ENCODE measurements around the gene VIPR2. TPM values are rescaled to one million over a fixed set of nuclear protein-coding genes. Genes with fewer than 3 reads are reported as not detected.

The VIPR2 gene
- total and polyA plus RNA-seq, 11 donors: 3.3 to 27.0 (median 18.5) TPM

DNA sequence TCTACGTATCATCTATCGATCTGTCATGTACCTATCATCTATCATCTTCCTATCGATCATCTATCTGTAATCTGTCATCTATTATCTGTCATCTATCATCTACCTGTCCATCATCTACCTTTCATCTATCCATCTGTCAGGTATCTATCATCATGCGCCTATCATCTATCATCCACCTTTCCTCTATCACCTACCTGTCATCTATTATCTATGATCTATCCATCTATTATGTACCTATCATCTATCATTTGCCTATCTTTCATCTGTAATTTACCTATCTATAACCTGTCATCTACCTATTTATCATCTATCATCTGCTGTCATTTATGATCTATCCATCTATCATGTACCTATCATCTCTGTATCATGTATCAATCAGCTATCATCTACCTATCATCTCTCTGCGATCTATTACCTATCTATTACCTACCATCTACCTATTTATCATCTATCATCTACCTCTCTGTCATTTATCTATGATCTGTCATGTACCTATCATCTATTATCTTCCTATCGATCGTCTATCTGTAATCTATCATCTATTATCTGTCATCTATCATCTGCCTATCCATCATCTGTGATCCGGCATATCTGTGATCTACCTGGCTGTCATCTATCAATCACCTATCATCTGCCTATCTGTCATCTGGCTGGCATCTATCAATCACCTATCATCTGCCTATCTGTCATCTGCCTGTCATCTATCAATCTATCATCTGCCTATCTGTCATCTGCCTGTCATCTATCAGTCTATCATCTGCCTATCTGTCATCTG, 1.6 kb upstream of the VIPR2 start:
- no peak for ATAC-seq
- H3K36me3 ChIP-seq: no peaks in the 10 kb centered on the region
- H3K9me3 ChIP-seq: no peaks in the 10 kb centered on the region
- DNase-seq: no peak
- no peak overlapping the region for H3K4me3 ChIP-seq
- WGBS, 4 donors: 96 to 97% (median 96%) methylated on average over 8 of the region's 8 CpGs
- no peak overlapping the region for H3K27ac ChIP-seq
- H3K27me3 ChIP-seq: peaks cover 0 to 42% (median 7%) of the 10 kb centered on the region in 9 donors
- no peak for TF ChIP-seq POLR2A (IDR thresholded peaks at IDR 0.05)
- TF ChIP-seq, protein P1, sequence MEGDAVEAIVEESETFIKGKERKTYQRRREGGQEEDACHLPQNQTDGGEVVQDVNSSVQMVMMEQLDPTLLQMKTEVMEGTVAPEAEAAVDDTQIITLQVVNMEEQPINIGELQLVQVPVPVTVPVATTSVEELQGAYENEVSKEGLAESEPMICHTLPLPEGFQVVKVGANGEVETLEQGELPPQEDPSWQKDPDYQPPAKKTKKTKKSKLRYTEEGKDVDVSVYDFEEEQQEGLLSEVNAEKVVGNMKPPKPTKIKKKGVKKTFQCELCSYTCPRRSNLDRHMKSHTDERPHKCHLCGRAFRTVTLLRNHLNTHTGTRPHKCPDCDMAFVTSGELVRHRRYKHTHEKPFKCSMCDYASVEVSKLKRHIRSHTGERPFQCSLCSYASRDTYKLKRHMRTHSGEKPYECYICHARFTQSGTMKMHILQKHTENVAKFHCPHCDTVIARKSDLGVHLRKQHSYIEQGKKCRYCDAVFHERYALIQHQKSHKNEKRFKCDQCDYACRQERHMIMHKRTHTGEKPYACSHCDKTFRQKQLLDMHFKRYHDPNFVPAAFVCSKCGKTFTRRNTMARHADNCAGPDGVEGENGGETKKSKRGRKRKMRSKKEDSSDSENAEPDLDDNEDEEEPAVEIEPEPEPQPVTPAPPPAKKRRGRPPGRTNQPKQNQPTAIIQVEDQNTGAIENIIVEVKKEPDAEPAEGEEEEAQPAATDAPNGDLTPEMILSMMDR (IDR thresholded peaks at IDR 0.05): no peak
- intact Hi-C loops (cut with DNase I): loop anchor here in 3 of 10 donors (5.0 to 10.0 kb wide), 2 partner anchors 111 to 114 kb away; no protein-coding TSS in a partner anchor
- peaks cover 0 to 41% (median 15%) of the 10 kb centered on the region in 12 donors for H3K4me1 ChIP-seq

DNA sequence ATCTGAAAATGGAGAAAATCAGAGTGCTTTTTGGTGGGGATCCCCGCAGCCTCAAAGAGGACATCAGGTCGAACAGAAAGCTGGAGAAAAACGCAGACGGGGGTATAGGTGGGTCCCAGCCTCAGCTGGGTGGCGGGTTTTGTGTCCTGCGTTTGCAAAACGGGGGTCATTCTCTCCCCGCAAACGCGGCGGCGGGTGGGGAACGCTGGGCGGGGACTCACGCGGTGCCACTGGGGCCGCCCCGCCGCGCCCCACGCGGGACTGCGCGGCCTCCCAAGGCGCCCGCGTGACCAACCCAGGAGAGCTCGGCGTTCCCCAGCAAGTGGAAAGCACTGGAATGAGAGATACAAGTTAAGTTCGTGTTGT, 806 bp upstream of the VIPR2 start:
- WGBS, 4 donors: 14 to 20% (median 19%) methylated on average over 29 to 30 of the region's 30 CpGs
- TF ChIP-seq, protein P1 (IDR thresholded peaks at IDR 0.05): no peak
- no peak for TF ChIP-seq POLR2A (IDR thresholded peaks at IDR 0.05)
- intact Hi-C loops (cut with DNase I): loop anchor here in 3 of 10 donors (5.0 to 10.0 kb wide), 2 partner anchors 111 to 113 kb away; no protein-coding TSS in a partner anchor
- ATAC-seq: peak in 1 of 4 donors; percentile 17
- H3K4me1 ChIP-seq: peaks cover 0 to 43% (median 16%) of the 10 kb centered on the region in 12 donors
- H3K36me3 ChIP-seq: peaks cover 0 to 4% (median 0%) of the 10 kb centered on the region in 9 donors
- H3K9me3 ChIP-seq: no peaks in the 10 kb centered on the region
- H3K4me3 ChIP-seq: peak overlapping the region; percentile 62 to 91 (median 74)
- peaks cover 0 to 42% (median 7%) of the 10 kb centered on the region in 9 donors for H3K27me3 ChIP-seq
- peak overlapping the region in 6 of 12 donors; percentile 19 to 83 (median 64) for H3K27ac ChIP-seq
- DNase-seq: no peak

DNA sequence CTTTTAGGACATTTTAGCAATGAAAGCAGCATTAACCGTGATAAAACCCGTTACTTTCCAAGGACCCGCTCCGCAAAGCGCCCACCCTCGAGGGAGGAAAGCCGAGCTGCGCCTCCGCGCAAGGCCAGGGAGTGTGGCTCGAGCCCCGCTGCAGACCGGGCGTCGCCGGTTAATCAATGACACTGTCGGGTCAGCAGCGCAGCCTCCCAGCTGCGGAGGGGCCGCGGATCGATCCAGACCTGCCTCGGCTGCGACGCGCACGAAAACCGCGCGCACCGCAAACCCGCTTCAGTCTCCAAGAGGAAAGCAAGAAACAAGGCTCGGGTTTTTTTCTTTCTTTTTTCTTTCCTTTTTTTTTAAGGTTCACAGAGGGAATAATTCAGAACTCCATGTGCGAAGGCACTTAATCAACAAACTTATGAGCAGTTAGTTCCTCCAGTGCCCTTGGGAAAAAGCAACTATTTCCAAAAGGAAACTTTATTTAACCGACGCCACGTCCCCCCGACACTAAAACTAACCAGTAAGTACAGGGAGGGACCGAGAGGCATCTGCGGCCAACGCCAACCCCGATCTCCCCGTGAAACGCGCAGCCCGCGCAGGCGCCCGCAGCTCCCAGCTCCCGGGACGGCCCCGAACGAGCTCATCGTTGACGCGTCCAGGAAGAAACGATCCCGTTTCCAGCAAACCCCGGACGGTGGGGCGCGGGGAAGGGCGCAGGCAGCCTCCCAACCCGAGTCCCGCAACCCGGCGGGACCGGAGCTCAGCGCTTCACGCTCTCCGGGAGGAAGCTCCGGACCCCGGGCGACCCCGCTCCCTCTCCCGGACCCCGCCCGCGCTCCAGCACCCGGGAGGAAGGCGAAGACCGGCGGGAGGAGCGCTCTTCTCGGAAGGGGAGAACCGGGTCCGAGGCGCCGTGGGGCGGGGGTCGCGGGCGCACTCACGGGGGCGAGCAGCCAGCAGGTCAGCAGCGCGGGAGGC, 598 bp downstream of the VIPR2 start:
- intact Hi-C loops (cut with DNase I): loop anchor here in 5 of 10 donors (5.0 to 10.0 kb wide), 3 partner anchors 47 to 132 kb away; no protein-coding TSS in a partner anchor
- peaks cover 0 to 15% (median 0%) of the 10 kb centered on the region in 9 donors for H3K36me3 ChIP-seq
- H3K4me1 ChIP-seq: peaks cover 0 to 43% (median 16%) of the 10 kb centered on the region in 12 donors
- DNase-seq (peak in 4 of 5 donors; percentile 36 to 77 (median 58)), ATAC-seq (peak in 3 of 4 donors; percentile 47 to 56 (median 47))
- WGBS, 4 donors: 1 to 2% (median 1%) methylated on average over 57 to 97 of the region's 97 CpGs
- no peaks in the 10 kb centered on the region for H3K9me3 ChIP-seq
- peak overlapping the region; percentile 62 to 91 (median 74) for H3K4me3 ChIP-seq
- TF ChIP-seq, protein P1 (IDR thresholded peaks at IDR 0.05): no peak
- TF ChIP-seq POLR2A (IDR thresholded peaks at IDR 0.05): no peak
- peaks cover 0 to 42% (median 7%) of the 10 kb centered on the region in 9 donors for H3K27me3 ChIP-seq
- H3K27ac ChIP-seq: peak overlapping the region in 9 of 12 donors; percentile 6 to 83 (median 70)
